SU-DHL-6 (cell line): ENCODE data around the gene KRTAP4-12.
"Not testable (repeated sequence)": the region's sequence is repeated elsewhere in the genome, so short reads cannot be mapped to it uniquely, and the experiment has no call there.

ENCODE experiments used
- H2AFZ ChIP-seq: fragments of 200-600 bp; sonication (generic); 2 replicates; pipeline ENCODE4 v1.6.1; 2014; ENCODE audit warnings: low read depth, mild to moderate bottlenecking, moderate library complexity, mixed read lengths, antibody characterized with exemption, low read length; ENCODE audit not compliant: severe bottlenecking
- H3F3A ChIP-seq: fragments of 200-600 bp; shearing (Covaris generic); 2 replicates; pipeline ENCODE4 v1.6.0; 2016; ENCODE audit warnings: antibody characterized with exemption, mild to moderate bottlenecking; ENCODE audit not compliant: insufficient read depth
- H3K27ac ChIP-seq: fragments of 200-600 bp; sonication (generic); 2 replicates; pipeline ENCODE4 v1.5.1; 2016; ENCODE audit warnings: low read depth, mild to moderate bottlenecking, low read length, moderate library complexity, mixed read lengths
- H3K27me3 ChIP-seq: fragments of 200-600 bp; sonication (generic), shearing (Covaris generic); 2 replicates; pipeline ENCODE4 v1.6.0; 2014; ENCODE audit warnings: mild to moderate bottlenecking, low read length
- H3K36me3 ChIP-seq: fragments of 200-600 bp; sonication (generic); 2 replicates; pipeline ENCODE4 v1.6.1; 2014; ENCODE audit warnings: mild to moderate bottlenecking, low read length, mixed read lengths
- H3K4me2 ChIP-seq: fragments of 300-600, 200-600 bp; shearing (Covaris generic), sonication (generic); 2 replicates; pipeline ENCODE4 v1.6.0; 2014; ENCODE audit warnings: low read length, low read depth, mild to moderate bottlenecking; ENCODE audit not compliant: poor library complexity, severe bottlenecking
- H3K4me3 ChIP-seq: fragments of 200-600 bp; sonication (generic); 2 replicates; pipeline ENCODE4 v1.5.1; 2014; ENCODE audit warnings: antibody characterized with exemption, low read length, mild to moderate bottlenecking, mixed read lengths; ENCODE audit not compliant: insufficient read depth, poor library complexity, severe bottlenecking
- H3K79me2 ChIP-seq: fragments of 200-600 bp; sonication (generic); 2 replicates; pipeline ENCODE4 v1.6.1; 2014; ENCODE audit warnings: mild to moderate bottlenecking, low read length, moderate library complexity; ENCODE audit not compliant: insufficient read depth
- H3K9ac ChIP-seq: fragments of 200-600 bp; sonication (generic); 2 replicates; pipeline ENCODE4 v1.7.0; 2014; ENCODE audit warnings: mild to moderate bottlenecking, low read length
- H3K9me2 ChIP-seq: fragments of 200-600 bp; sonication (generic); replicated peaks from 2 replicates; pipeline ENCODE4 v1.6.1; 2014; ENCODE audit warnings: low read length; ENCODE audit not compliant: insufficient read depth
- H3K9me3 ChIP-seq: fragments of 200-600 bp; sonication (generic); 2 replicates; pipeline ENCODE4 v1.6.1; 2014; ENCODE audit warnings: low read length, mixed read lengths; ENCODE audit not compliant: insufficient read depth
- H4K20me1 ChIP-seq: fragments of 200-600 bp; sonication (generic); 2 replicates; pipeline ENCODE4 v1.6.1; 2014; ENCODE audit warnings: low read depth, mild to moderate bottlenecking, antibody characterized with exemption, low read length, moderate library complexity, mixed read lengths
- CTCF ChIP-seq: fragments of 200-600 bp; sonication (generic); IDR thresholded peaks from one replicate; pipeline ENCODE4 v1.5.1; 2017; ENCODE audit warnings: antibody characterized with exemption, mild to moderate bottlenecking, low read length, moderate library complexity; ENCODE audit not compliant: insufficient read depth, poor library complexity, severe bottlenecking
- EZH2phosphoT487 ChIP-seq: fragments of 200-600 bp; sonication (generic), shearing (Covaris generic); conservative IDR thresholded peaks from 2 replicates; pipeline ENCODE4 v1.6.1; 2018; ENCODE audit warnings: mild to moderate bottlenecking, antibody characterized with exemption, low read length, moderate library complexity, mixed read lengths

KRTAP4-12 gene

GRCh38 chr17:41096055-41096454, 27.9 kb downstream of the KRTAP4-12 start:
- Histone ChIP-seq H3K79me2 (no peaks in the 10 kb centered on the region), H3K27me3 (no peaks in the 10 kb centered on the region), H2AFZ (no peak overlapping the region)

GRCh38 chr17:41088760-41089352, 35.1 kb downstream of the KRTAP4-12 start:
- not testable (repeated sequence) for H3F3A ChIP-seq, H3K4me2 ChIP-seq, H3K27me3 ChIP-seq, H3K36me3 ChIP-seq, H4K20me1 ChIP-seq, H2AFZ ChIP-seq, H3K9ac ChIP-seq, H3K4me3 ChIP-seq, H3K9me3 ChIP-seq, H3K27ac ChIP-seq, H3K79me2 ChIP-seq, H3K9me2 ChIP-seq

More at GRCh38 chr17:41096055-41096454, 27.9 kb downstream of the KRTAP4-12 start:
- Histone ChIP-seq H3K4me3 (no peak overlapping the region), H3F3A (no peaks in the 10 kb centered on the region), H3K9me2 (no peaks in the 10 kb centered on the region), H3K27ac (no peak overlapping the region), H3K9me3 (no peaks in the 10 kb centered on the region), H3K36me3 (no peaks in the 10 kb centered on the region), H3K4me2 (no peak overlapping the region), H4K20me1 (no peaks in the 10 kb centered on the region), H3K9ac (no peak overlapping the region)
- no peak for TF ChIP-seq CTCF
- TF ChIP-seq EZH2phosphoT487 = no peak

DNA sequence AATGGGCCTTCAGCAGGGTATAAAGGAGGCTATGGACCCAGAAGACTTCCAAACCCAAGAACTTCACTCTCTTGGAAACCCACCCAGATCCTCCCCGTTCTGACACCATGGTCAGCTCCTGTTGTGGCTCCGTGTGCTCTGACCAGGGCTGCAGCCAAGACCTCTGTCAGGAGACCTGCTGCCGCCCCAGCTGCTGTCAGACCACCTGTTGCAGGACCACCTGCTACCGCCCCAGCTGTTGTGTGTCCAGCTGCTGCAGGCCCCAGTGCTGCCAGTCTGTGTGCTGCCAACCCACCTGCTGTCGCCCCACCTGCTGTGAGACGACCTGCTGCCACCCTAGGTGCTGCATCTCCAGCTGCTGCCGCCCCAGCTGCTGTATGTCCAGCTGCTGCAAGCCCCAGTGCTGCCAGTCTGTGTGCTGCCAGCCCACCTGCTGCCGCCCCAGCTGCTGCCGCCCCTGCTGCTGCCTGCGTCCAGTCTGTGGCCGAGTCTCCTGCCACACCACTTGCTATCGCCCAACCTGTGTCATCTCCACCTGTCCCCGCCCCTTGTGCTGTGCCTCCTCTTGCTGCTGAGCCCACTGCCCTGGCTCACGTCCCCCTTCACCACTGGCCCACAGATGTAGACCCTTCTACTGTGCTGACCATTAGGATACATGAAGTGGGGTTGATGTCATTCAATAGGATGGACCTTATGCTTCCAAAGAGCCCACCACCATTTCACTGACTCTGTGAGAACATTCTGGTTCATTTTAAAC, 39.7 kb downstream of the KRTAP4-12 start, which contains the start of gene KRTAP4-7:
Gene KRTAP4-7 (plus strand): TSS at position 51 of the 757 bp plus-strand sequence. CDS start 57 bp downstream, at position 108.
- H3K9ac ChIP-seq, H2AFZ ChIP-seq, H3K27me3 ChIP-seq, H3K27ac ChIP-seq, H3F3A ChIP-seq, H3K36me3 ChIP-seq, H3K79me2 ChIP-seq, H4K20me1 ChIP-seq, H3K4me3 ChIP-seq, H3K9me3 ChIP-seq, H3K9me2 ChIP-seq, H3K4me2 ChIP-seq: not testable (repeated sequence)

DNA sequence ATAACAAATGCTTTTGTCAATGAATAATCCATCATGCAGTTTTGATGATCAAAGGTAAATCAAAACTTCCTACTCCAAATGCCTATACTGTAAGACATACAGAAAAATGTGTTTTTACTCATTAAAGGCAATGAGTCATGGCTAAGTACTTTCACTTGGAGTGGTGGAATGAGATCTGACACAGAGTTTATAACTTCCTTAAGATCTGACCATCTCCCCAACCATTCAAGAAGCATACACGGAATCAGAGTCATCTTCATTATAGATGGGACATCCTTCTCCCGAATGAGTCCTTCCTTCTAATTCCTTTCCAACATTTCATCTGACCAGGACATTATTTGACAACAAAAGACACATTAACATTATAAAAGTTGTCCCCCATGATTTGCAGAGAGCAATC, 40.6 kb downstream of the KRTAP4-12 start:
- not testable (repeated sequence) for H3K9ac ChIP-seq, H3K4me2 ChIP-seq, H3K4me3 ChIP-seq

GRCh38 chr17:41082626-41083025, 41.4 kb downstream of the KRTAP4-12 start:
- TF ChIP-seq EZH2phosphoT487 = no peak
- no peak for TF ChIP-seq CTCF
- H3K4me2 ChIP-seq = no peak overlapping the region
- H3K9me3 ChIP-seq = no peaks in the 10 kb centered on the region
- H3K27me3 ChIP-seq = no peaks in the 10 kb centered on the region
- H4K20me1 ChIP-seq = no peaks in the 10 kb centered on the region
- no peaks in the 10 kb centered on the region for H3K9me2 ChIP-seq
- no peaks in the 10 kb centered on the region for H3K79me2 ChIP-seq
- H3K27ac ChIP-seq = no peak overlapping the region
- H2AFZ ChIP-seq = no peak overlapping the region
- no peak overlapping the region for H3K9ac ChIP-seq
- no peaks in the 10 kb centered on the region for H3F3A ChIP-seq
- H3K36me3 ChIP-seq = no peaks in the 10 kb centered on the region
- H3K4me3 ChIP-seq = no peak overlapping the region

More for the DNA sequence above, 40.6 kb downstream of the KRTAP4-12 start:
- H2AFZ ChIP-seq, H3K9me3 ChIP-seq, H3K36me3 ChIP-seq, H3K9me2 ChIP-seq, H4K20me1 ChIP-seq, H3F3A ChIP-seq, H3K27me3 ChIP-seq, H3K27ac ChIP-seq, H3K79me2 ChIP-seq: not testable (repeated sequence)
